ENCODE results near the gene GOSR1. TPM values are rescaled to one million over a fixed set of nuclear protein-coding genes. Genes with fewer than 3 reads are reported as not detected.

Gene GOSR1
- total and polyA plus RNA-seq, 2 donors (not counting 3 experiments of a cell fraction or from before 2014, with no cell fraction given), result 13.8 to 41.0 TPM

DNA sequence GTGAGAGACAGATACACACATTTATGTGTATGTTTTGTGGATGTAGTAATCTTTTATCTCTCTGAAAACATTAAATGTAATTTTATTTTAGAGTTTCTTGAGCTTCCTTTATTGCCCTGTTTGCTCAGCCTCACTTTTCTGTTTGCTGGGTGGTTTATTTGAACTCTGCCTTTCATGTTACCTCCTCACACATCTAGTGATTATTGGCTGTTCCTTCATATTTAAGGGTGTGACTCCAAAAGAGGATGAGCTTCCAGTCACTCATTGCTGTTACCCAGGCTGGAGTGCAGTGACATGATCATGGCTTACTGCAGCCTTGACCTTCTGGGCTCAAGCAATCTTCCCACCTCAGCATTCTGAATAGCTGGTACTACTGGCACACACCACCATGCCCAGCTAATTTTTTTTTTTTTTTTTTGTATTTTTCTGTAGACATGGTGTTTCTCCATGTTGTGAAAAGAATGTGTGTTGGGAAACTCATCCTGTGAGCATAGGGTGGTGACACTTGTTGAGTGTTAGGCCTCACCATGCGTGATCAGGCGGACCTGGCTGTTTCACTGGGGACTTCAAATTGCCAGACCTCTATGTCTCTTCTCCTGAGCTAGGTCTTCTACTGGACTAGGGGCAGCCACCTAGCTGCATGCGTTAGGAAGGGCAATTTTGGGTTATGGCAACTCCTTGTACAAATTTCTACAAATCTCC, 37.8 kb downstream of the GOSR1 start:
- Histone ChIP-seq H3K79me2 (ENCODE audit: control insufficient read depth, insufficient read depth, low read length) (no peaks in the 10 kb centered on the region), H3K9me3 (replicated peaks; ENCODE audit: control insufficient read depth, insufficient read depth, low read length) (no peaks in the 10 kb centered on the region), H3K4me3 (replicated peaks in 1 of 3; ENCODE audit: insufficient read depth in 1 of 3, low read depth in 1 of 3, low read length in 3 of 3) (no peak overlapping the region), H3K36me3 (ENCODE audit: control insufficient read depth in 2 of 2, extremely low read depth in 1 of 2, insufficient read depth in 2 of 2, low read length in 2 of 2) (peaks cover 3 to 5% of the 10 kb centered on the region in 2 experiments), H3K9ac (replicated peaks; ENCODE audit: extremely low read depth, insufficient read depth, low read length) (no peak overlapping the region), H4K20me1 (replicated peaks; ENCODE audit: control insufficient read depth, extremely low read depth, insufficient read depth, low read length) (no peaks in the 10 kb centered on the region), H3K27ac (ENCODE audit: insufficient read depth, low read depth, low read length) (no peak overlapping the region), H3K4me2 (ENCODE audit: insufficient read depth, low read length) (no peak overlapping the region), H3K27me3 (ENCODE audit: control insufficient read depth in 2 of 2, insufficient read depth in 2 of 2, low read length in 2 of 2) (no peaks in the 10 kb centered on the region), H3K4me1 (ENCODE audit: control insufficient read depth, extremely low read depth, insufficient read depth, low read length) (peaks cover 10% of the 10 kb centered on the region), H2AFZ (ENCODE audit: low read depth, low read length) (no peak overlapping the region), H3K9me1 (replicated peaks; ENCODE audit: control insufficient read depth, extremely low read depth, insufficient read depth, low read length) (no peaks in the 10 kb centered on the region)
- BruUV-seq (replicated peaks), result no TSS peak
- dilution Hi-C loops (cut with MboI; ENCODE audit: extremely low pct_ligation_motif_present, low sequenced_read_pairs) (no loop called here), intact Hi-C loops (cut with micrococcal nuclease) (loop anchor here (10.0 kb wide), 1 partner anchor 180 kb away; no protein-coding TSS in a partner anchor)
- POLR2A ChIA-PET, result interaction anchor here (0.6 kb wide), 1 partner anchor 224 kb away, joined by 3 read pairs; no protein-coding TSS in a partner anchor
- TF ChIP-seq POLR2AphosphoS5 (IDR thresholded peaks at IDR 0.05; ENCODE audit: insufficient read depth, low read depth, low read length) (no peak), POLR2A (IDR thresholded peaks at IDR 0.05; ENCODE audit: low read depth, low read length) (no peak), EZH2 (IDR thresholded peaks at IDR 0.05; ENCODE audit: borderline replicate concordance, low read depth, low read length, severe bottlenecking) (no peak), FOS (IDR thresholded peaks at IDR 0.05; ENCODE audit: borderline replicate concordance, insufficient read depth, low read length) (no peak), GATA2 (IDR thresholded peaks at IDR 0.05; ENCODE audit: insufficient read depth, insufficient read length, low read depth, low read length) (no peak), MYC (IDR thresholded peaks at IDR 0.05; ENCODE audit: low read depth, low read length) (no peak), JUN (IDR thresholded peaks at IDR 0.05; ENCODE audit: borderline replicate concordance, insufficient read depth, insufficient read length, low read depth) (no peak)
- TF ChIP-seq, protein P1, sequence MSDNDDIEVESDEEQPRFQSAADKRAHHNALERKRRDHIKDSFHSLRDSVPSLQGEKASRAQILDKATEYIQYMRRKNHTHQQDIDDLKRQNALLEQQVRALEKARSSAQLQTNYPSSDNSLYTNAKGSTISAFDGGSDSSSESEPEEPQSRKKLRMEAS (IDR thresholded peaks at IDR 0.05; ENCODE audit: insufficient read depth, insufficient read length), result no peak
- TF ChIP-seq, protein P2, sequence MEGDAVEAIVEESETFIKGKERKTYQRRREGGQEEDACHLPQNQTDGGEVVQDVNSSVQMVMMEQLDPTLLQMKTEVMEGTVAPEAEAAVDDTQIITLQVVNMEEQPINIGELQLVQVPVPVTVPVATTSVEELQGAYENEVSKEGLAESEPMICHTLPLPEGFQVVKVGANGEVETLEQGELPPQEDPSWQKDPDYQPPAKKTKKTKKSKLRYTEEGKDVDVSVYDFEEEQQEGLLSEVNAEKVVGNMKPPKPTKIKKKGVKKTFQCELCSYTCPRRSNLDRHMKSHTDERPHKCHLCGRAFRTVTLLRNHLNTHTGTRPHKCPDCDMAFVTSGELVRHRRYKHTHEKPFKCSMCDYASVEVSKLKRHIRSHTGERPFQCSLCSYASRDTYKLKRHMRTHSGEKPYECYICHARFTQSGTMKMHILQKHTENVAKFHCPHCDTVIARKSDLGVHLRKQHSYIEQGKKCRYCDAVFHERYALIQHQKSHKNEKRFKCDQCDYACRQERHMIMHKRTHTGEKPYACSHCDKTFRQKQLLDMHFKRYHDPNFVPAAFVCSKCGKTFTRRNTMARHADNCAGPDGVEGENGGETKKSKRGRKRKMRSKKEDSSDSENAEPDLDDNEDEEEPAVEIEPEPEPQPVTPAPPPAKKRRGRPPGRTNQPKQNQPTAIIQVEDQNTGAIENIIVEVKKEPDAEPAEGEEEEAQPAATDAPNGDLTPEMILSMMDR (IDR thresholded peaks at IDR 0.05; ENCODE audit: extremely low read depth in 1 of 2, insufficient read depth in 1 of 2, low read depth in 1 of 2, low read length in 2 of 2), result no peak
- FAIRE-seq (no peak), DNase-seq (ENCODE audit: low read depth, low spot score) (no peak)
- CTCF ChIA-PET, result interaction anchor here (0.9 kb wide), 1 partner anchor 29 kb away, joined by 3 read pairs; no protein-coding TSS in a partner anchor
